Adrenal gland (tissue), 12 donors: ENCODE data around the gene AP1S3. TPM values are rescaled to one million over a fixed set of nuclear protein-coding genes. Genes with fewer than 3 reads are reported as not detected.

Experiments
- DNase-seq, 7 donors: peaks; one replicate each; pipeline ENCODE4 v3.0.0-alpha.2; 2019 to 2020
- H3K27ac ChIP-seq, 5 donors: fragments of 200-600 bp; sonication (generic) in 4 of 5; 1 replicate in 3 of 5; 2 replicates in 2 of 5; pipeline versions ENCODE4 v1.5.1 to v1.8.0; 2016 to 2020; ENCODE audit warnings: mild to moderate bottlenecking in 1 of 5
- H3K27me3 ChIP-seq: fragments of 200-600 bp; 2 replicates; pipeline ENCODE4 v1.8.0; 2021
- H3K36me3 ChIP-seq, 2 donors: fragments of 200-600 bp; replicated peaks in 1 of 2; 1 replicate in 1 of 2; 2 replicates in 1 of 2; pipeline versions ENCODE4 v1.5.1 to v1.8.0; 2018 to 2022
- H3K4me1 ChIP-seq, 2 donors: fragments of 200-600 bp; replicated peaks in 1 of 2; 1 replicate in 1 of 2; 2 replicates in 1 of 2; pipeline versions ENCODE4 v1.5.1 to v1.8.0; 2018 to 2021
- H3K4me3 ChIP-seq, 4 donors: fragments of 200-600 bp; sonication (generic) in 3 of 4; one replicate each; pipeline ENCODE4 v1.5.1; 2016 to 2018
- H3K9me3 ChIP-seq, 3 donors: fragments of 200-600 bp; sonication (generic) in 1 of 3; replicated peaks in 1 of 3; 1 replicate in 2 of 3; 2 replicates in 1 of 3; pipeline versions ENCODE4 v1.5.1 to v1.8.0; 2016 to 2021
- CTCF ChIP-seq, 6 experiments: fragments of 450-650 bp in 4 of 6; fragments of 200-600 bp in 2 of 6; sonication (generic) in 1 of 6; IDR thresholded peaks; 1 replicate in 5 of 6; 2 replicates in 1 of 6; pipeline versions ENCODE4 v1.5.1 to v1.8.0; 2016 to 2021; ENCODE audit warnings: antibody characterized with exemption in 6 of 6, mild to moderate bottlenecking in 2 of 6, moderate library complexity in 1 of 6
- POLR2A ChIP-seq, 2 donors: fragments of 450-650 bp; IDR thresholded peaks; one replicate each; pipeline ENCODE4 v1.6.1; 2017; ENCODE audit warnings: antibody characterized with exemption in 2 of 2, mild to moderate bottlenecking in 2 of 2, moderate library complexity in 1 of 2
- WGBS, 4 donors: extraction: QIAGEN DNeasy Blood & Tissue Kit in 2 of 4; methylation state at CpG; one replicate each; pipeline versions ENCODE4 v1.1.5 to v1.1.7; 2013 to 2017; 5-methylcytosine and 5-hydroxymethylcytosine counted together
- intact Hi-C, 2 donors: fragments of 100-400 bp; cut with DNase I; formaldehyde crosslinking; loops; one replicate each; pipeline versions ENCODE4 v1.14.1 to v1.15.0; 2022 to 2023
- polyA plus RNA-seq, 3 donors: library from polyadenylated mRNA; stranded (reverse); fragments of 200-250 nt in 2 of 3; fragments of 350-450 nt in 1 of 3; fragmentation: Illumina TruSeq in 1 of 3; extraction: RNeasy Lipid Tissue Mini Kit (QIAGEN cat#74804) in 1 of 3; gene quantifications; one replicate each; pipeline ENCODE4 v1.2.3, GENCODE V29; 2013 to 2014
- total RNA-seq, 9 donors: library from RNA; depleted of rRNA in 4 of 9; stranded (reverse); fragments of >200 nt in 4 of 9; fragments of 120-200 nt in 1 of 9; fragmentation: NEBNext Ultra II Directional in 1 of 9; extraction: Animal tissue kit (Norgen Biotek cat#: 25700) in 1 of 9; gene quantifications; one replicate each; pipeline versions ENCODE4 v1.1.0 to v1.2.4, GENCODE V29; 2013 to 2023
- donor health status: healthy with polysubstance abuse.
- donor health status: Bipolar disorder and iron deficiency.
- donor health status: DM: yes; HTN: yes; CAD: no.
- donor health status: DM: no; HTN: no; CAD: no.
- donor health status: DM: no; HTN: no; CAD: no.
- donor health status: DM: yes; HTN: yes; CAD: no.

AP1S3 gene
- total and polyA plus RNA-seq, 12 donors: 0.24 to 7.3 (median 1.3) TPM

GRCh38 chr2:223870840-223871611 is 33.6 kb upstream of the AP1S3 start:
- Histone ChIP-seq H3K9me3 (no peaks in the 10 kb centered on the region), H3K27me3 (no peaks in the 10 kb centered on the region), H3K4me3 (no peak overlapping the region), H3K36me3 (peaks cover 0 to 5% of the 10 kb centered on the region in 2 donors), H3K4me1 (no peaks in the 10 kb centered on the region), H3K27ac (no peak overlapping the region)
- no peak for TF ChIP-seq POLR2A (IDR thresholded peaks at IDR 0.05)
- TF ChIP-seq CTCF (IDR thresholded peaks at IDR 0.05): no peak
- DNase-seq: no peak
- intact Hi-C loops: no loop called here
- 86 to 90% (median 89%) methylated on average over 7 of the region's 7 CpGs for WGBS, 4 donors

GRCh38 chr2:223868005-223868404 is 30.6 kb upstream of the AP1S3 start:
- no peaks in the 10 kb centered on the region for H3K9me3 ChIP-seq
- no peak for TF ChIP-seq POLR2A (IDR thresholded peaks at IDR 0.05)
- no peak for TF ChIP-seq CTCF (IDR thresholded peaks at IDR 0.05)
- H3K4me1 ChIP-seq: no peaks in the 10 kb centered on the region
- intact Hi-C loops: no loop called here
- WGBS, 4 donors: 91 to 100% (median 94%) methylated on average over 1 to 3 of the region's 3 CpGs
- no peak overlapping the region for H3K4me3 ChIP-seq
- H3K27ac ChIP-seq: no peak overlapping the region
- peak in 1 of 7 donors; percentile 48 for DNase-seq
- H3K27me3 ChIP-seq: no peaks in the 10 kb centered on the region
- no peaks in the 10 kb centered on the region for H3K36me3 ChIP-seq

DNA sequence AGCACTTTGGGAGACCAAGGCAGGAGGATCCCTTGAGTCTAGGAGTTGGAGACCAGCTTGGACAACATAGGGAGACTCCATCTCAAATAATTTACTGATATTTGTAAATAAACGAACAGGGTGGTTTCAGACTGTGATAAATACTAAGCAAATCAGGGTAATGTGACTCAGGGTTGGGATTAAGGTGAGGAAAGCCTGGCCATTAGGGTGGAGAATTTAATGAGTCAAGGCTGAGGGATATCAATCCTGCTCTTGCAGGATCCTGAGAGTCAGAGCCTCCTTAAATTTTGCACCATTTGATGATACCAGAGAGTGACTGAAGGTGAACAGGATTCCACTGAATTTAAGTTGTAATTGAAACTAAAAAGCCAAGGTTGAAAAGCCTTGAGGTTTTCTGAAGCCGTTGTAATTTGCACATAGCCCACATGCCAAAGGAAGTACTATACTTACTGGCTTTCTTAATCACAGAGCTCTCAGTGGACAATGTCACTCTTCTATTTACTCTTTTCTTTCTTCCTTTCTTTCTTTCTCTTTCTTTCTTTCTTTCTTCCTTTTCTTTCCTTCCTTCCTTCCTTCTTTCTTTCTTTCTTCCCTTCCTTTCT is 28.6 kb upstream of the AP1S3 start:
- H3K4me1 ChIP-seq: no peaks in the 10 kb centered on the region
- WGBS, 4 donors: 55 to 77% (median 73%) methylated on average over 2 of the region's 2 CpGs
- no peak overlapping the region for H3K4me3 ChIP-seq
- H3K9me3 ChIP-seq: no peaks in the 10 kb centered on the region
- H3K27ac ChIP-seq: no peak overlapping the region
- DNase-seq: no peak
- H3K27me3 ChIP-seq: no peaks in the 10 kb centered on the region
- no peaks in the 10 kb centered on the region for H3K36me3 ChIP-seq
- intact Hi-C loops: no loop called here
- no peak for TF ChIP-seq CTCF (IDR thresholded peaks at IDR 0.05)
- no peak for TF ChIP-seq POLR2A (IDR thresholded peaks at IDR 0.05)

DNA sequence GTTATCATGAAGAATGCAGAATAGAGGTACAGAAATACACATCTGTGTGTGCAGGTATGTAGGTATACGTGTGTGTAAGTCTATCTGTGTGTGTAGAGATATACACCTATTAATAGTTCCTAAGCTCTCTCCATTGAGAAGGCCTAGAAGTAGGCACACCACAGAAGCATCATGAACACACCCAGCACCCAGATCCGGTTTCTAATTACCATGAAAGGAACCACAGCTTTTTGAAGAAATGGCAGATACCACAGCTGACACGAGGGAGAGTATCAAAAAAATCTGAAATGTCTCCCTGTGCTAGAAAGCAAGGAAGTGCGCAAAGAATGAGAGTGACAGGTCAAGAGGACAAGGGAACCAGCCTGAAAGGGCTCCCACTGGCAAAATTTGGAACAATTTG is 27.7 kb upstream of the AP1S3 start:
- no peak for DNase-seq
- Histone ChIP-seq H3K4me1 (no peaks in the 10 kb centered on the region), H3K36me3 (no peaks in the 10 kb centered on the region), H3K27ac (no peak overlapping the region), H3K9me3 (no peaks in the 10 kb centered on the region), H3K4me3 (no peak overlapping the region), H3K27me3 (no peaks in the 10 kb centered on the region)
- TF ChIP-seq POLR2A (IDR thresholded peaks at IDR 0.05): no peak
- TF ChIP-seq CTCF (IDR thresholded peaks at IDR 0.05): no peak
- 86 to 90% (median 89%) methylated on average over 4 of the region's 4 CpGs for WGBS, 4 donors
- intact Hi-C loops: no loop called here
